OCI-LY3 (cell line): ENCODE measurements around the gene ACSL6.

ENCODE experiments used
- CTCF ChIP-seq: fragments of 200-600, 300-600 bp; sonication (generic); IDR thresholded peaks from 2 replicates; pipeline ENCODE4 v1.5.1; 2014; ENCODE audit warnings: antibody characterized with exemption, low read length, low read depth
- EZH2phosphoT487 ChIP-seq: fragments of 200-600 bp; shearing (Covaris generic); IDR thresholded peaks from 2 replicates; pipeline ENCODE4 v1.6.1; 2018; ENCODE audit warnings: antibody characterized with exemption, mixed run types, low read depth

DNA sequence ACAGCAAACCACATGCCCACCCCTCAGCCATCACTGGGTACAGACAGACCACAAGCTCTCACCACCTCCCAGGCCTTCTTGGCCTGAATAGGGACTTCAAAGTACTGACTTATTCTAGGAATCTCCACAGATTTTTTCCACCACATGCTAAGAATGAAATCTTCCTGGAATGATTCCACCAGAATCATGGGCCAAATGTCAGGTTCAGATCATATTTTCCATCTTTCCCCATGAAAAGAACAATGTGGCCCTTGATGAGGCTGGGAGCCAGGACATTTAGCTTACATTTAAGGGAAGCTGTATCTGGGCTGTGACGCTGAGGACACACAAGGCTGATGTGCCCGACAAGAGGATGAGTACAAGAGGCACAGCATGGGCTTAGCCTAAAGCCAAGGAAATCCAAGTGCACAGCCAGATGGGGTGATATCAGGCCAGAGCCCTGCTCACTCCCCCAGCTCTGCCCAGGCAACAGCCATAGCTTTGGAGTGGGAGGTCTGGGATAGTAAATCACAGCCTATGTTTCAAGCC, 28.1 kb downstream of the ACSL6 start:
- TF ChIP-seq CTCF (no peak), EZH2phosphoT487 (no peak)
